OCI-LY7 (cell line): ENCODE results near the gene UMPS. TPM values are rescaled to one million over a fixed set of nuclear protein-coding genes. Genes with fewer than 3 reads are reported as not detected.

ENCODE experiments used
- BruUV-seq: library from RNA; stranded (reverse); fragments of 400-500 nt; replicated peaks from 2 replicates; lab custom pipeline; 2021; lab: Mats Ljungman, UMichigan
- CTCF ChIA-PET: fragments of 300-600 bp; sonication (Branson Sonifier 250); formaldehyde crosslinking; loops from one replicate; lab custom pipeline; 2022; ENCODE audit warnings: antibody characterized with exemption; ENCODE audit not compliant: unreplicated experiment; lab: Charles Lee
- POLR2A ChIA-PET: fragments of 300-600 bp; sonication (Branson Sonifier 250); formaldehyde crosslinking; loops from one replicate; lab custom pipeline; 2022; ENCODE audit warnings: antibody characterized with exemption; lab: Charles Lee
- DNase-seq: peaks from one replicate; pipeline ENCODE4 v3.0.0-alpha.2; 2015; ENCODE audit warnings: low spot score
- H2AFZ ChIP-seq: fragments of 200-600 bp; sonication (generic), shearing (Covaris generic); 2 replicates; pipeline ENCODE4 v1.6.1; 2014; ENCODE audit warnings: mild to moderate bottlenecking, antibody characterized with exemption, low read length, moderate library complexity
- H3K27ac ChIP-seq: fragments of 200-600 bp; sonication (generic); 2 replicates; pipeline ENCODE4 v1.5.1; 2014; ENCODE audit warnings: mixed run types, low read depth, mild to moderate bottlenecking, moderate library complexity, low read length, inconsistent platforms; ENCODE audit not compliant: poor library complexity, severe bottlenecking
- H3K36me3 ChIP-seq: fragments of 200-600 bp; sonication (generic); 2 replicates; pipeline ENCODE4 v1.6.1; 2014; ENCODE audit warnings: mild to moderate bottlenecking, antibody characterized with exemption, low read length, moderate library complexity, mixed read lengths; ENCODE audit not compliant: insufficient read depth
- H3K4me1 ChIP-seq: fragments of 200-600 bp; sonication (generic); 2 replicates; pipeline ENCODE4 v1.5.1; 2014; ENCODE audit warnings: mild to moderate bottlenecking, low read length; ENCODE audit not compliant: insufficient read depth, poor library complexity, severe bottlenecking
- H3K4me2 ChIP-seq: fragments of 200-600 bp; sonication (generic); 2 replicates; pipeline ENCODE4 v1.6.1; 2014; ENCODE audit warnings: mild to moderate bottlenecking, low read length
- H3K4me3 ChIP-seq: fragments of 200-600 bp; sonication (generic); 2 replicates; pipeline ENCODE4 v1.5.1; 2014; ENCODE audit warnings: mild to moderate bottlenecking, low read depth, low read length; ENCODE audit not compliant: poor library complexity, severe bottlenecking
- H3K79me2 ChIP-seq: fragments of 200-600 bp; sonication (generic); 2 replicates; pipeline ENCODE4 v1.6.1; 2016; ENCODE audit warnings: low read depth, mild to moderate bottlenecking, low read length, moderate library complexity, mixed read lengths; ENCODE audit not compliant: insufficient read depth
- H3K9me2 ChIP-seq: fragments of 200-600 bp; sonication (generic); 2 replicates; pipeline ENCODE4 v1.6.1; 2016; ENCODE audit warnings: mild to moderate bottlenecking, low read length, mixed read lengths; ENCODE audit not compliant: insufficient read depth
- H3K9me3 ChIP-seq: fragments of 200-600 bp; sonication (generic); 2 replicates; pipeline ENCODE4 v1.6.1; 2014; ENCODE audit warnings: mild to moderate bottlenecking, mixed run types, low read length, mixed read lengths
- H4K20me1 ChIP-seq: fragments of 200-600 bp; sonication (generic); 2 replicates; pipeline ENCODE4 v1.6.1; 2014; ENCODE audit warnings: mild to moderate bottlenecking, antibody characterized with exemption, low read length, moderate library complexity, mixed read lengths; ENCODE audit not compliant: insufficient read depth
- EZH2phosphoT487 ChIP-seq: fragments of 200-600 bp; sonication (generic); IDR thresholded peaks from 2 replicates; pipeline ENCODE4 v1.6.1; 2018; ENCODE audit warnings: low read depth, borderline replicate concordance, mild to moderate bottlenecking, mixed run types, antibody characterized with exemption, low read length, moderate library complexity, mixed read lengths
- intact Hi-C: fragments of 100-400 bp; cut with micrococcal nuclease; formaldehyde crosslinking; loops from one replicate; pipeline ENCODE4 v1.10.0; 2022; ENCODE audit not compliant: unreplicated experiment
- total RNA-seq, 2 experiments: library from RNA; depleted of rRNA in 1 of 2; stranded (reverse); fragments of >200 nt in 1 of 2; shearing (Covaris generic) in 1 of 2; gene quantifications; 2 replicates each; pipeline ENCODE4 v1.2.3, GENCODE V29; 2014 to 2022
- TF ChIP-seq, protein P1 (sequence below): fragments of 200-600 bp; sonication (generic); conservative IDR thresholded peaks from 2 replicates; pipeline ENCODE4 v1.5.1; 2014; ENCODE audit warnings: mild to moderate bottlenecking, antibody characterized with exemption, low read length, moderate library complexity, mixed read lengths

The UMPS gene
- total RNA-seq, 2 experiments from 2014 or later, result 24.8 to 62.7 TPM

DNA sequence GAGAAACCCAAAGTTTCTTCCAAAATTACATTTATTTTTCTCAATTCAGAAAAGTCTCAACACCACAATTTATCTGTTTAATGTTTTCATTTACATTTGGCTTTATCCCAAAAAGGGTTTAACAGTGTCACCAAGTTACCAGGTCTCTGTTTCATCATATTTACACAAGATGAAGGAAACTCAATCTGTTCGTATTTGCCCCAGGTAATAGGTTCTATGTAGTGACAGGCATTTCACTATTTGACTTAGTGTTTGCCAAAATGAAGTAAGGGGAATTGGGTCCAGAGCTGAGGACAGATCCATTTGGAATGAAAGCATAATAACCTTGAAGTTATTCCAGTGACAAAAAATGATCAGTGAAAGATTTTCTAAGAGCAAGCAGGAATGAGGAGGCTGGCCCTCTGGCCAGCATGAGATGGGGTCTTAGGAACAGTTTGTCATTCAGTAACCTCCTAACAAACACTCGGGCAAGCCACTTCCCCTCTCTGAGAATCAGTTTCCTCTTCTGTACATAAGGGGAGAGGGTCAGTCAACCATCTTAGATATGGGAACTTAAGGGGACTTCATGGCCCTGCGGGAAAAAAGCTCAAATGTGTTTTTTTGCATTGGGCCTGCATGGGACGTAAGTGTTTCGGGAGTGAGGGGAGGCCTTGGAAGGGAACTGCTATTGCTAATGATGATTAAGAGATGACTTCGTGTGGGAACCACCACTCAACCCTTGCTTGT lies 31.8 kb downstream of the UMPS start:
- POLR2A ChIA-PET, result interaction anchor here (0.6 to 1.2 kb wide), 3 partner anchors 133 to 820 kb away, joined by 3 to 4 read pairs (median 3); no protein-coding TSS in a partner anchor
- no peak overlapping the region for H3K4me3 ChIP-seq
- no peak overlapping the region for H2AFZ ChIP-seq

DNA sequence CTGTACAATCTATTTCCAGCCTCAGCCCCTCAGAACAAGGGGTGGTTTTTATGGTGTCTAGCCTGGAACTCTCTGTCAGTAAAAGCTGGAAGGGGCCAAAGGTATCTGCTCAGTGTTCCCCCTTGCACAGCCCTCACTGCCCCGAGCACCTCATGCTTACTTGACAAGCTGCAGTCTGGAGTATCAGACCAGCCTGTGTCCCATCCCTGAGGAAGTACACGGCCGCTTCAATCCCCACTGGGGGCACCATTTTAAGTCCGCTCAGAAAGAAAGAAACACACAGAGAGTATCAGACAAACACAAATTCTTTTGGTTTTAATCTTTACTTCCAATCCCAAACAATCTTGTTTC lies 32.4 kb downstream of the UMPS start:
- TF ChIP-seq, protein P1, sequence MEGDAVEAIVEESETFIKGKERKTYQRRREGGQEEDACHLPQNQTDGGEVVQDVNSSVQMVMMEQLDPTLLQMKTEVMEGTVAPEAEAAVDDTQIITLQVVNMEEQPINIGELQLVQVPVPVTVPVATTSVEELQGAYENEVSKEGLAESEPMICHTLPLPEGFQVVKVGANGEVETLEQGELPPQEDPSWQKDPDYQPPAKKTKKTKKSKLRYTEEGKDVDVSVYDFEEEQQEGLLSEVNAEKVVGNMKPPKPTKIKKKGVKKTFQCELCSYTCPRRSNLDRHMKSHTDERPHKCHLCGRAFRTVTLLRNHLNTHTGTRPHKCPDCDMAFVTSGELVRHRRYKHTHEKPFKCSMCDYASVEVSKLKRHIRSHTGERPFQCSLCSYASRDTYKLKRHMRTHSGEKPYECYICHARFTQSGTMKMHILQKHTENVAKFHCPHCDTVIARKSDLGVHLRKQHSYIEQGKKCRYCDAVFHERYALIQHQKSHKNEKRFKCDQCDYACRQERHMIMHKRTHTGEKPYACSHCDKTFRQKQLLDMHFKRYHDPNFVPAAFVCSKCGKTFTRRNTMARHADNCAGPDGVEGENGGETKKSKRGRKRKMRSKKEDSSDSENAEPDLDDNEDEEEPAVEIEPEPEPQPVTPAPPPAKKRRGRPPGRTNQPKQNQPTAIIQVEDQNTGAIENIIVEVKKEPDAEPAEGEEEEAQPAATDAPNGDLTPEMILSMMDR, result no peak
- no peak for TF ChIP-seq EZH2phosphoT487
- Histone ChIP-seq H3K79me2 (no peaks in the 10 kb centered on the region), H3K9me2 (no peaks in the 10 kb centered on the region), H3K9me3 (no peaks in the 10 kb centered on the region), H3K27ac (no peak overlapping the region), H2AFZ (no peak overlapping the region), H3K36me3 (no peaks in the 10 kb centered on the region), H3K4me3 (no peak overlapping the region), H3K4me1 (no peaks in the 10 kb centered on the region), H3K4me2 (no peak overlapping the region), H4K20me1 (no peaks in the 10 kb centered on the region)
- no TSS peak for BruUV-seq
- ChIA-PET POLR2A (interaction anchor here (0.7 to 1.2 kb wide), 2 partner anchors 139 to 820 kb away, joined by 3 to 4 read pairs; no protein-coding TSS in a partner anchor), CTCF (no interaction called here)
- intact Hi-C loops, result loop anchor here (5.0 to 10.0 kb wide), 2 partner anchors 675 to 822 kb away; no protein-coding TSS in a partner anchor
- no peak for DNase-seq

More for the DNA sequence above, 31.8 kb downstream of the UMPS start:
- intact Hi-C loops, result loop anchor here (2.0 to 10.0 kb wide), 3 partner anchors 139 to 823 kb away; no protein-coding TSS in a partner anchor
- no peaks in the 10 kb centered on the region for H3K9me2 ChIP-seq
- no peak overlapping the region for H3K27ac ChIP-seq
- no peaks in the 10 kb centered on the region for H3K36me3 ChIP-seq
- BruUV-seq, result no TSS peak
- CTCF ChIA-PET, result no interaction called here
- no peaks in the 10 kb centered on the region for H3K9me3 ChIP-seq
- TF ChIP-seq EZH2phosphoT487, result no peak
- TF ChIP-seq, protein P1, result no peak
- H4K20me1 ChIP-seq, result no peaks in the 10 kb centered on the region
- H3K4me2 ChIP-seq, result no peak overlapping the region
- H3K4me1 ChIP-seq, result no peaks in the 10 kb centered on the region
- no peaks in the 10 kb centered on the region for H3K79me2 ChIP-seq
- DNase-seq, result no peak

DNA sequence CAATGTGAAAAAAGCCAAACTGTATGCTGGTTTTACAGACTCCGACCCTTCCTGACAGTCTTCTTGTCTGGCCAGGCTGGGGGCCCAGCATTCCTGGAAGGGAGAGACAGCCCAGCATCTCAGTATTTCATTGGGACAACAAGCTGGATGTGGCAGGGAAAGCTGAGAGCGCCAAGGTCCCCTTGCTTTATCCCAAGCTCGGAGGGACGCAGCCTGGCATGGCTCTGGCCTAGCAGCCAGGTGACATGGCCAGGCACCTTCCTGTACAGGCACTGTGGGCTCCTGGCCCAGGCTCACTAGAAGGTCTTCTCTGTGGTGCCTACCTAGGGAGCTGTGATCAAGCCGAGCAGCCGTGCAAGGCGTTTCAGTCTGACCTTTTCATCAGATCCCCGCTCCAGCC lies 33.0 kb downstream of the UMPS start:
- DNase-seq, result no peak
- POLR2A ChIA-PET, result interaction anchor here (0.8 to 1.2 kb wide), 2 partner anchors 23 to 138 kb away, joined by 3 to 4 read pairs; no protein-coding TSS in a partner anchor
- Histone ChIP-seq H4K20me1 (no peaks in the 10 kb centered on the region), H3K36me3 (no peaks in the 10 kb centered on the region), H3K9me2 (no peaks in the 10 kb centered on the region), H3K4me2 (no peak overlapping the region), H2AFZ (no peak overlapping the region), H3K9me3 (no peaks in the 10 kb centered on the region), H3K27ac (no peak overlapping the region), H3K4me1 (no peaks in the 10 kb centered on the region), H3K79me2 (no peaks in the 10 kb centered on the region), H3K4me3 (no peak overlapping the region)
- intact Hi-C loops, result loop anchor here (5.0 to 10.0 kb wide), 2 partner anchors 674 to 822 kb away; no protein-coding TSS in a partner anchor
- CTCF ChIA-PET, result interaction anchor here (0.5 kb wide), 1 partner anchor 452 kb away, joined by 4 read pairs; no protein-coding TSS in a partner anchor
- TF ChIP-seq, protein P1, result no peak
- TF ChIP-seq EZH2phosphoT487, result no peak
- no TSS peak for BruUV-seq
